CD4-positive, alpha-beta memory T cell (primary cell): ENCODE data around the gene TESK2. TPM values are rescaled to one million over a fixed set of nuclear protein-coding genes. Genes with fewer than 3 reads are reported as not detected.

Experiments used
- CTCF ChIA-PET: fragments of 350-600 bp; sonication (Branson Sonifier 250); formaldehyde crosslinking; loops from one replicate; lab custom pipeline; 2021; ENCODE audit warnings: inconsistent platforms; ENCODE audit not compliant: partially characterized antibody; lab: Charles Lee
- POLR2A ChIA-PET: fragments of 350-600 bp; sonication (Branson Sonifier 250); formaldehyde crosslinking; loops from one replicate; lab custom pipeline; 2021; ENCODE audit not compliant: partially characterized antibody; lab: Charles Lee
- DNase-seq, 5 donors: peaks; one replicate each; pipeline versions ENCODE4 v3.0.0 to v3.0.0-alpha.2; 2020 to 2022; ENCODE audit warnings: mixed read lengths in 1 of 5
- H3K27ac ChIP-seq: one replicate; pipeline ENCODE4 v1.7.0; 2013; ENCODE audit warnings: low read depth, low read length
- H3K27me3 ChIP-seq: 2 replicates; pipeline ENCODE4 v1.7.0; 2013; ENCODE audit warnings: mild to moderate bottlenecking, low read length, moderate library complexity; ENCODE audit not compliant: insufficient read depth
- H3K36me3 ChIP-seq: 2 replicates; pipeline ENCODE4 v1.7.0; 2013; ENCODE audit warnings: mild to moderate bottlenecking, low read length, moderate library complexity; ENCODE audit not compliant: insufficient read depth
- H3K4me1 ChIP-seq: 2 replicates; pipeline ENCODE4 v1.7.0; 2013; ENCODE audit warnings: mild to moderate bottlenecking, low read length, moderate library complexity; ENCODE audit not compliant: insufficient read depth
- H3K4me3 ChIP-seq, 2 donors: one replicate each; pipeline ENCODE4 v1.7.0; 2013; ENCODE audit warnings: low read length in 2 of 2, mild to moderate bottlenecking in 1 of 2
- H3K9me3 ChIP-seq, 2 donors: one replicate each; pipeline ENCODE4 v1.7.0; 2013; ENCODE audit warnings: low read length in 2 of 2, control low read depth in 1 of 2; ENCODE audit not compliant: control insufficient read depth in 1 of 2
- H3K27ac Mint-ChIP-seq, 7 donors: one replicate each; pipeline ENCODE4 v1.8.0; 2020 to 2021; ENCODE audit warnings: mixed read lengths in 7 of 7, mild to moderate bottlenecking in 6 of 7, inconsistent platforms in 3 of 7, moderate library complexity in 3 of 7
- H3K27me3 Mint-ChIP-seq, 2 donors: one replicate each; pipeline ENCODE4 v1.8.0; 2020 to 2021; ENCODE audit warnings: mixed read lengths in 2 of 2
- H3K36me3 Mint-ChIP-seq, 2 donors: one replicate each; pipeline ENCODE4 v1.8.0; 2020 to 2021; ENCODE audit warnings: mixed read lengths in 2 of 2, inconsistent platforms in 1 of 2, mild to moderate bottlenecking in 1 of 2
- H3K4me1 Mint-ChIP-seq, 4 donors: one replicate each; pipeline ENCODE4 v1.8.0; 2020 to 2021; ENCODE audit warnings: mixed read lengths in 4 of 4, mild to moderate bottlenecking in 1 of 4
- H3K4me3 Mint-ChIP-seq, 8 donors: one replicate each; pipeline ENCODE4 v1.8.0; 2020 to 2021; ENCODE audit warnings: mixed read lengths in 8 of 8, mild to moderate bottlenecking in 7 of 8, moderate library complexity in 6 of 8, inconsistent platforms in 3 of 8
- H3K9me3 Mint-ChIP-seq, 8 donors: one replicate each; pipeline ENCODE4 v1.8.0; 2020 to 2021; ENCODE audit warnings: mixed read lengths in 8 of 8, mild to moderate bottlenecking in 5 of 8, inconsistent platforms in 3 of 8, moderate library complexity in 1 of 8
- intact Hi-C: fragments of 100-400 bp; cut with micrococcal nuclease; formaldehyde crosslinking; loops from one replicate; pipeline ENCODE4 v1.15.1; 2023
- polyA plus RNA-seq, 2 donors: library from polyadenylated mRNA; unstranded; fragments of 300-500 nt; fragmentation: Illumina TruSeq; gene quantifications; one replicate each; pipeline ENCODE4 v1.2.3, GENCODE V29; 2021
- total RNA-seq, 2 experiments: library from RNA; stranded (reverse); gene quantifications; one replicate each; pipeline ENCODE4 v1.2.3, GENCODE V29; 2021

The TESK2 gene
- total and polyA plus RNA-seq, 4 experiments from 2014 or later: 4.5 to 7.7 (median 6.2) TPM

- no peaks in the 10 kb centered on the region for H3K27me3 ChIP-seq
- no peak overlapping the region for H3K4me3 ChIP-seq
- peaks cover 28 to 32% (median 28%) of the 10 kb centered on the region in 4 donors for H3K4me1 Mint-ChIP-seq
- no peaks in the 10 kb centered on the region for H3K9me3 ChIP-seq
- H3K9me3 Mint-ChIP-seq: no peaks in the 10 kb centered on the region
- peaks cover 17% of the 10 kb centered on the region for H3K4me1 ChIP-seq
- peak overlapping the region in 1 of 7 donors; percentile 35 for H3K27ac Mint-ChIP-seq
- ChIA-PET CTCF (no interaction called here), POLR2A (interaction anchor here (1.0 to 1.5 kb wide), 2 partner anchors 12 to 18 kb away, joined by 3 to 4 read pairs; partner anchors contain the start of genes PRDX1 and TESK2)
- peaks cover 6 to 15% of the 10 kb centered on the region in 2 donors for H3K36me3 Mint-ChIP-seq
- H3K4me3 Mint-ChIP-seq: peak overlapping the region in 1 of 8 donors; percentile 9
- DNase-seq: no peak
- no peaks in the 10 kb centered on the region for H3K36me3 ChIP-seq
- H3K27me3 Mint-ChIP-seq: no peaks in the 10 kb centered on the region
- H3K27ac ChIP-seq: no peak overlapping the region
- intact Hi-C loops: no loop called here
Observed at GRCh38 chr1:45503462-45504360, 12.7 kb upstream of the TESK2 start.

GRCh38 chr1:45501505-45501859, 10.5 kb upstream of the TESK2 start:
- no peaks in the 10 kb centered on the region for H3K27me3 ChIP-seq
- H3K36me3 ChIP-seq: no peaks in the 10 kb centered on the region
- Mint-ChIP-seq H3K36me3 (peaks cover 1 to 2% of the 10 kb centered on the region in 2 donors), H3K27me3 (no peaks in the 10 kb centered on the region), H3K27ac (peak overlapping the region in 1 of 7 donors; percentile 66), H3K4me1 (peaks cover 31 to 34% (median 31%) of the 10 kb centered on the region in 4 donors), H3K9me3 (no peaks in the 10 kb centered on the region), H3K4me3 (peak overlapping the region in 6 of 8 donors; percentile 7 to 95 (median 39))
- H3K9me3 ChIP-seq: no peaks in the 10 kb centered on the region
- peaks cover 18% of the 10 kb centered on the region for H3K4me1 ChIP-seq
- intact Hi-C loops: no loop called here
- DNase-seq: no peak
- H3K27ac ChIP-seq: no peak overlapping the region
- POLR2A ChIA-PET: interaction anchor here (1.1 to 4.5 kb wide), 4 partner anchors 11 to 186 kb away, joined by 3 to 85 read pairs (median 42); partner anchors contain the start of genes NASP, PRDX1 and TESK2
- no peak overlapping the region for H3K4me3 ChIP-seq
- CTCF ChIA-PET: interaction anchor here (2.0 to 4.2 kb wide), 6 partner anchors 10 to 490 kb away, joined by 6 to 40 read pairs (median 10); partner anchors contain the start of genes HECTD3, MUTYH, TESK2 and TOE1

- peak in 1 of 5 donors; percentile 4 for DNase-seq
- Mint-ChIP-seq H3K27me3 (no peaks in the 10 kb centered on the region), H3K4me1 (peaks cover 31 to 34% (median 31%) of the 10 kb centered on the region in 4 donors), H3K4me3 (peak overlapping the region; percentile 91 to 96 (median 95)), H3K27ac (peak overlapping the region; percentile 81 to 98 (median 96)), H3K36me3 (peaks cover 2 to 9% of the 10 kb centered on the region in 2 donors), H3K9me3 (no peaks in the 10 kb centered on the region)
- ChIA-PET CTCF (interaction anchor here (1.0 to 4.2 kb wide), 13 partner anchors 8 to 770 kb away, joined by 3 to 40 read pairs (median 4); partner anchors contain the start of genes AKR1A1, HECTD3, PRDX1 and TESK2), POLR2A (interaction anchor here (1.0 to 4.5 kb wide), 13 partner anchors 8 to 803 kb away, joined by 3 to 85 read pairs (median 10); partner anchors contain the start of genes AKR1A1, BTBD19, DYNLT4 and GPBP1L1)
- intact Hi-C loops: loop anchor here (10.0 kb wide), 1 partner anchor 295 kb away; the partner anchor contains the start of gene ZSWIM5
- Histone ChIP-seq H3K4me3 (peak overlapping the region; percentile 62 to 88), H3K36me3 (no peaks in the 10 kb centered on the region), H3K4me1 (peaks cover 18% of the 10 kb centered on the region), H3K27me3 (no peaks in the 10 kb centered on the region), H3K9me3 (no peaks in the 10 kb centered on the region), H3K27ac (peak overlapping the region; percentile 62)
Observed at GRCh38 chr1:45499415-45499769, 8.4 kb upstream of the TESK2 start.

- Mint-ChIP-seq H3K27me3 (no peaks in the 10 kb centered on the region), H3K27ac (peak overlapping the region in 2 of 7 donors; percentile 49 to 81), H3K4me3 (peak overlapping the region in 3 of 8 donors; percentile 91 to 96 (median 94)), H3K36me3 (peaks cover 2 to 9% of the 10 kb centered on the region in 2 donors), H3K4me1 (peaks cover 30 to 34% (median 31%) of the 10 kb centered on the region in 4 donors), H3K9me3 (no peaks in the 10 kb centered on the region)
- Histone ChIP-seq H3K27ac (no peak overlapping the region), H3K9me3 (no peaks in the 10 kb centered on the region), H3K36me3 (no peaks in the 10 kb centered on the region), H3K4me1 (peaks cover 18% of the 10 kb centered on the region), H3K27me3 (no peaks in the 10 kb centered on the region), H3K4me3 (no peak overlapping the region)
- intact Hi-C loops: loop anchor here (10.0 kb wide), 1 partner anchor 293 kb away; the partner anchor contains the start of gene ZSWIM5
- ChIA-PET POLR2A (interaction anchor here (0.6 to 4.5 kb wide), 6 partner anchors 21 to 486 kb away, joined by 3 to 85 read pairs (median 36); partner anchors contain the start of genes HECTD3, MUTYH, NASP and PRDX1), CTCF (interaction anchor here (0.7 to 4.2 kb wide), 3 partner anchors 7 to 73 kb away, joined by 4 to 40 read pairs (median 11); partner anchors contain the start of gene TESK2)
- DNase-seq: no peak
Observed at GRCh38 chr1:45498279-45498678, 7.3 kb upstream of the TESK2 start.

DNA sequence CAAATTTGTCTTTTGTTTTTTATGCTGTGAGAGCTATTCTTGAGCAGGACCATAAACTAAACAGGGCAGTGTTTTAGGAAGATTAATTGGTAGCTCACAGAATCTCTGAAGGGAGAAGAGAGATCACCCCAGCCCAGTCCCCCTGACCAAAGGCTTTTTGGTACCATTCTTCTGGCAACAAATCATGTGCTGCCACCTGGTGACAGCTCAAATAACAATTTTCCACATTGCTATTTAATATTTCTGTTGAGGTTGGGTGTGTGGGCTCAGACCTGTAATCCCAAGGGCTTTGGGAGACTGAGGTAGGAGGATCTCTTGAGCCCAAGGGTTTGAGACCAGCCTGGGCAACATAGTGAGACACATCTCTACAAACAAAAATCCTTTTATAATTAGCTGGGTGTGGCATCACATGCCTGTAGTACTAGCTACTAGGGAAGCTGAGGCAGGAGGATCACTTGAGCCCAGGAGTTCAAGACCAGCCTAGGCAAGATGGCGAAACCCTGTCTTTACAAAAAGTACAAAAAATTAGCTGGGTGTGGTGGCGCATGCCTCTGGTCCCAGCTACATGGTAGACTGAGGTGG, 2.2 kb upstream of the TESK2 start:
- DNase-seq: peak; percentile 52 to 64 (median 57)
- H3K4me1 Mint-ChIP-seq: peaks cover 5 to 12% (median 9%) of the 10 kb centered on the region in 4 donors
- no peaks in the 10 kb centered on the region for H3K27me3 Mint-ChIP-seq
- H3K27me3 ChIP-seq: no peaks in the 10 kb centered on the region
- no peaks in the 10 kb centered on the region for H3K9me3 Mint-ChIP-seq
- peak overlapping the region in 6 of 8 donors; percentile 9 to 68 (median 34) for H3K4me3 Mint-ChIP-seq
- H3K27ac Mint-ChIP-seq: peak overlapping the region in 6 of 7 donors; percentile 36 to 80 (median 58)
- H3K4me1 ChIP-seq: peaks cover 22% of the 10 kb centered on the region
- H3K36me3 ChIP-seq: no peaks in the 10 kb centered on the region
- POLR2A ChIA-PET: interaction anchor here (0.7 to 6.6 kb wide), 12 partner anchors 28 to 762 kb away, joined by 3 to 53 read pairs (median 4); partner anchors contain the start of genes HECTD3, MUTYH, PRDX1 and RNU5D-1
- H3K4me3 ChIP-seq: no peak overlapping the region
- H3K9me3 ChIP-seq: no peaks in the 10 kb centered on the region
- intact Hi-C loops: loop anchor here (1.0 to 10.0 kb wide), 6 partner anchors 133 to 785 kb away; partner anchors contain the start of genes BEST4, PLK3, RNU5D-1 and ZSWIM5
- CTCF ChIA-PET: interaction anchor here (0.7 to 8.7 kb wide), 34 partner anchors 7 to 772 kb away, joined by 3 to 159 read pairs (median 4); partner anchors contain the start of genes AKR1A1, CCDC163, HECTD3 and MMACHC
- H3K27ac ChIP-seq: no peak overlapping the region
- peaks cover 0 to 9% of the 10 kb centered on the region in 2 donors for H3K36me3 Mint-ChIP-seq

DNA sequence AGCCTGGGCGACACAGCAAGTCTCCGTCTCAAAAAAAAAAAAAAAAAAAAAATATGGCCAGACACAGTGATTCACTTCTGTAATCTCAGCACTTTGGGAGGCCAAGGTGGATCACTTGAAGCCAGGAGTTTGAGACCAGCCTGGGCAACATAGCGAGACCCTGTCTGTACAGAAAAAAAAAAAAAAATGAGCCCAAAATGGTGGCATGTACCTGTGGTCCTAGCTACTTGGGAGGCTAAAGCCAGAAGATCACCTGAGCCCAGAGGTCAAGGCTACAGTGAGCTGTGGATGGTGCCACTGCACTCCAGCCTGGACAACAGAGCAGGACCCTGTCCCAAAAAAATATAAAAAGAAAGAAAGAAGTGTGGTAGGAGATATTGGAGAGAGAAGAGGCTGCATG, 1.7 kb upstream of the TESK2 start:
- Histone ChIP-seq H3K36me3 (no peaks in the 10 kb centered on the region), H3K4me1 (peaks cover 22% of the 10 kb centered on the region), H3K27ac (no peak overlapping the region), H3K27me3 (no peaks in the 10 kb centered on the region), H3K9me3 (no peaks in the 10 kb centered on the region), H3K4me3 (no peak overlapping the region)
- POLR2A ChIA-PET: interaction anchor here (0.7 to 6.6 kb wide), 13 partner anchors 29 to 771 kb away, joined by 3 to 53 read pairs (median 5); partner anchors contain the start of genes HECTD3, MUTYH, PRDX1 and RNU5D-1
- Mint-ChIP-seq H3K4me3 (peak overlapping the region in 3 of 8 donors; percentile 37 to 68 (median 67)), H3K27ac (peak overlapping the region in 4 of 7 donors; percentile 35 to 59 (median 54)), H3K4me1 (peaks cover 5 to 14% (median 10%) of the 10 kb centered on the region in 4 donors), H3K36me3 (peaks cover 0 to 9% of the 10 kb centered on the region in 2 donors), H3K27me3 (no peaks in the 10 kb centered on the region), H3K9me3 (no peaks in the 10 kb centered on the region)
- intact Hi-C loops: loop anchor here (1.0 to 10.0 kb wide), 6 partner anchors 132 to 784 kb away; partner anchors contain the start of genes BEST4, PLK3, RNU5D-1 and ZSWIM5
- CTCF ChIA-PET: interaction anchor here (0.7 to 8.7 kb wide), 35 partner anchors 8 to 784 kb away, joined by 3 to 159 read pairs (median 5); partner anchors contain the start of genes AKR1A1, CCDC163, EIF2B3 and HECTD3
- peak in 1 of 5 donors; percentile 25 for DNase-seq
